Activated CD4-positive, alpha-beta T cell treated with anti-CD3 and anti-CD28 coated beads, Interleukin-2, amount 50 U/mL, for 1 hour (primary cell): ENCODE measurements around the gene MRPL44.
"Not testable (repeated sequence)": the region's sequence is repeated elsewhere in the genome, so short reads cannot be mapped to it uniquely, and the experiment has no call there.

Source experiments
- DNase-seq: peaks from one replicate; pipeline ENCODE4 v3.0.0-alpha.2; 2020

Gene MRPL44

GRCh38 chr2:223972656-223973102 lies 15.4 kb downstream of the MRPL44 start:
- DNase-seq, result no peak

DNA sequence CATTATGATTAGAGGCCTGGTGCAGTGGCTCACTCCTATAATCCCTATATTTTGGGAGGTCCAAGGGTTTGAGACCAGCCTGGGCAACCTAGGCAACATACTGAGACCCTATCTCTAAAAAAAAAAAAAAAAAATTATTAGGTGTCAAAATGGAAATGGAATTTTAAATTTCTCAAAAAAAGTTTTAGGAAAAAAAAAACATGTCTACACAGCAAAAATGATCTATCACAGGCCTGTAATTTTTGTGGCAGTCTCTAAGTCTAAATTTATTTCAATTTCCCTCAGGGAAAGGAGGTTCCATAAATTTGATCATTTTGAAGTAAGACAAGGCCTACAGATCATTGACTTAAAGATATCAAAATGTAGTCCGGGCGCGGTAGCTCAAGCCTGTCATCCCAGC lies 16.3 kb downstream of the MRPL44 start:
- DNase-seq, result no peak

DNA sequence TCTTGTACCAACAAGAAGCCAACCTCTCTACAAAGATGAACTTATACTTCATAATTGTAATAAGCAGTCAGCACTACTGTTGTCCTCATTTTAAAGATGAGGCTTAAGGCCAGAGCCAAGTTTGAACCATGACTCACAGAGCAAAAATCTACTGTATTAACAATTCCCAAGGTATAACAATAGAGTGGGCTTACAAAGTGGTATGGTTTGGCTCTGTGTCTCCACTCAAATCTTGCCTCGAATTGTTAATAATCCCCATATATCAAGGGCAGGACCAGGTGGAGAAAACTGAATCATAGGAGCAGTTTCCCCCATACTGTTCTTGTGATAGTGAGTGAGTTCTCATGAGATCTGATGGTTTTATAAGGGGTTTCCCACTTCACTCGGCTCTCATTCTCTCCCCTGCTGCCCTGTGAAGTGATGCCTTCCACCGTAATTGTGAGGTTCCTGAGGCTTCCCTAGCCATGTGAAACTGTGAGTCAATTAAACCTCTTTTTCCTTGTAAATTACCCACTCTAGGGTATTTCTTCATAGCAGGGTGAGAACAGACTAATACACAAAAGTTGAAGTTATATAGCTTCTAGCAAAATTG lies 19.5 kb downstream of the MRPL44 start:
- no peak for DNase-seq

DNA sequence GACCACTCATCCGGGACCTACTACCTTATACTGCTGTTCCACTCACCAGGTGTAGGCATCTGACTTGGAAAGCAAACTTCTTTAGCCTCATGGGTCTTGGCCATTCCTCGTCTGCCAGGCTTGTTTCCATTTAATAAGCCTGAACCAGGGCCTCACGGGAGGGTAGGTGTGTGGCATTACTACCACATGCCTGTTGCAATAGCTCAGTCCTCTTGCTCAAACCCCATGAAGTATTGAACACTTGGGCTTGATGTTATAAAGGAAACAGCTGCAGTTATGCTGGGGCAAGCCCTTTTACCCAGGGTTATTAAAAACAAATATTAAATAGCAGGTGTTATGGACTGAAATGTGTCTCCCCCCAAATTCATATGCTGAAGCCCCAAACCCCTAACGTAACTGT lies 21.2 kb downstream of the MRPL44 start:
- no peak for DNase-seq

GRCh38 chr2:223979730-223980396 lies 22.6 kb downstream of the MRPL44 start:
- no peak for DNase-seq

- no peak for DNase-seq
These were observed 23.1 kb downstream of the MRPL44 start for GRCh38 chr2:223980397-223980735.

- DNase-seq, result no peak
These were observed 23.5 kb downstream of the MRPL44 start for GRCh38 chr2:223980803-223981202.

DNA sequence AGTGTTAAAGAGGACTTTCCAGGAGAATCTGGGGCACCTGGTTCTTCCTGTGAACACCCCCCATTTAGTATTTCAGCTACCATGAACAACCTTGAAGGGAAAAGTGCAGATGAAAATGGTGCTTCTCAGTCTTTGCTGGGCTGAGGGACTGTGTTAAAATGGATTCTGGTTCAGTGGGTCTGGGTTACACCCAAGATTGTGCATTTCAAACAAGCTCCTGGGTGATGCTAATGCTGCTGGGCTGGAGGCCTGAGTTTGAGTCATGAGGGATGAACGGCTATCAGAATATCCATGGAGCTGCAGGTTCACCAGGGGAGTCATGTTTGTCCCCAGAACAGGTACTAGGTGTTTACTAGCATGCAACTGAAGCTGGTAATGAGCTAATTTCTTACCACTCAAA lies 24.0 kb downstream of the MRPL44 start:
- no peak for DNase-seq

DNA sequence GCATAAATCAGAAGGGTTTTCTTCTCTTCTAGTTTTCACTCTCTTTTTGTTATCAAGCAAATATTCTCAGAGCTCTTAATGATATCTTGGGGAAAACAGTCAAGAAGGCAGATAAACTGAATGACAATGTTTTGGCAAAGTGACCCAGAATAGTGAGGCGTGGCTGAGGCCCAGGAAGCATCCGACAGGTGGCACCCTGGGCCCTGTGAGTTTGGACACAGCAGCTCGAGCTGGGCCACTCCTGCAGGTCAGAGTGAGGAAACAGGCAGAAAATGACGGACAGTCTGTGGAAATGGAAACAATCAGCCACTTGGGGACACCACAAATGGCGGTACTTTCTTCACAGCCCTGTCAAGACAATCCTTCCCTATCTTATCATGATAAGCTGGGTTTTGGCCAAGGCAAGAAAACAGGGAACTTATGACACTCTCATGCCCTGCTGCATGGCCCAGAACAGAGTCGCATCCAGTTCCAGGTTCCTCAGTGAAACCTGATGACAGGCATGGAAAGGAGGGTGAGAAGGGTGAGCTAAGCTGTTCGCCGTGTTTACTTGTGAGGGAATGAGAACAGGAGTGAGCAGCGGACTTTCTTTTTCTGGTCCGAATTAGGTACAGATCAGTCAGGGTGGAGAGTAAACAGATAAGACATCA lies 32.1 kb downstream of the MRPL44 start:
- DNase-seq, result no peak

GRCh38 chr2:223989856-223990232 lies 32.6 kb downstream of the MRPL44 start:
- DNase-seq, result no peak

DNA sequence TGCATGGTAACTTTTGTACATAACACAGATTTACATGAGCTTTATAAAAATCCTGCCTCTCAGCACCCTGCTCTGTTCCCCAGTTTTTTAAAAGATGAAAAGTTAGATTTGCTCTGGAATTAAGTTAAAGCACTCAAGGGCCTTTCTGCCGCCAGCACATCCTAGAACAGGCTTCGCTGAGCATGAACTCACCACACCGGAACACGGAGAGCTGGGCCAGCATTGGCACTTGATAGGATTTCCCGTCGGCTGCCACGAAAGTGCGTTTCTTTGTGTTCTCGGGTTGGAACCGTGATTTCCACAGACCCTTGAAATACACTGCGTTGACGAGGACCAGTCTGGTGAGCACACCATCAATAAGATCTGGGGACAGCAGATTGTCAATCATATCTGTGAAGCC lies 34.3 kb downstream of the MRPL44 start:
- no peak for DNase-seq

GRCh38 chr2:223993634-223994232 lies 36.5 kb downstream of the MRPL44 start:
- DNase-seq, result peak; percentile 53

DNA sequence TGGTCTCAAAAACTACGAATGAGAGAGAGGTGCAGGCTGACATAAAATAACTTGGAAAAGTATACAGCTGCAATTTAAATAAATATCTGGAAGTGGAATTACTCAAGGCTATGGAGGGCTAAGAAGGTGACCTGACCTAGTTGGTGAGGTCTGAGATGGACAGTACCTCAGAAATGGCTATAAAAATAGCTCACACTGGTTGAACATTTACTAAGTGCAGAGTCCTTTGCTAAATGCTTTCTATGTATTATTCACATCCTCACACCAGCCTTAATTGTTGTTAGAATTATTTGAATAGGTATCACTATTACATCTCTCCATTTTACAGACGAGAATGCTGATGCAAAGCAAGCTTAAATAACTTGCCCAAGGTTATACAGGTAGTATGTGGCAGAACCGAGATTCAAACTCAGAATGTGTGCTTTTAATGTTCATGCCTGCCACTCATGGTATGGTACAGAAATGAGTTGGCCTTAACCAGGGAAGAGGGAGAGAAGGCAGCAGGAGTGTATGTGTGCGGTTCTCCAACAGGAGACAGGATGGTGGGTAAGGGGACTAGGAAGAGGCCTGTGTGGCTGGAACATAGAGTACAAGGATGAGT lies 37.4 kb downstream of the MRPL44 start:
- no peak for DNase-seq

GRCh38 chr2:223995569-223995968 lies 38.3 kb downstream of the MRPL44 start:
- DNase-seq, result no peak

GRCh38 chr2:223996391-223996790 lies 39.1 kb downstream of the MRPL44 start:
- no peak for DNase-seq

DNA sequence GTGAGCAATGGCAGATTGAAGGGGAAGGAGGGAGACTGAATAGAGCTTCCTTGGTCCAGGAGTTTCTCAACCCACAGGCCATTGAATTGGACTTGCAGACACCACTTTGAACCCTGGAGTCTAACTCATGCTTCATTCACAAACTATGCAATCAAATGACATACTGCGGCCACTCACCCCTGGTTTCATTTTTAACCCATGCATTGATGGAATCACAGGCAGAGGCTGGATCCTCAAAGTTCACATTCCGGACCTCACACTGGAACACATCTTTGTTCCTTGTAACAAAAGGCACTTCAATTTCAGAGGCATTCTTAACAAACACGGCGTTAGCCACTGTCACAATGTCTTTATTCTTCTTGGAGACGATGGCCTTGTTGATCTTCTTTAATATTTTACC lies 40.7 kb downstream of the MRPL44 start:
- no peak for DNase-seq

DNA sequence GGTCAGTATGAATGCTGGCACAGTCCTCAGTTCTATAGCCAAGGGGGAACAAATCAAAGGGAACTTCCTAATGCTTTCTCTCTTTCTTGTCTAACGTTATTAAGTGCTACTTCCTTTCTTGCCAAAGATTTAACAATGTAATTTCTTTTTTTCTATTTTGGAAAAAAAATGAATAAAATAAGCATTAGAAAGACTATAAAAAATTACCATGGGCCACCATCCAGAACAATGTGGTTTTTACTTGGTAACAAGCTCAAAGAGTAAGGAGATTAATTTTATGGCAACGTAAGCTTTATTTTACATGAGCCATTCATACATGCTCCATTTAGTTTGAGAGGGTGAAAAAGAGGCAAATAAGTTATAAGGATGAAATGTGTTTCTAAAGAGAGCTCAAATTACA lies 41.7 kb downstream of the MRPL44 start:
- no peak for DNase-seq

DNA sequence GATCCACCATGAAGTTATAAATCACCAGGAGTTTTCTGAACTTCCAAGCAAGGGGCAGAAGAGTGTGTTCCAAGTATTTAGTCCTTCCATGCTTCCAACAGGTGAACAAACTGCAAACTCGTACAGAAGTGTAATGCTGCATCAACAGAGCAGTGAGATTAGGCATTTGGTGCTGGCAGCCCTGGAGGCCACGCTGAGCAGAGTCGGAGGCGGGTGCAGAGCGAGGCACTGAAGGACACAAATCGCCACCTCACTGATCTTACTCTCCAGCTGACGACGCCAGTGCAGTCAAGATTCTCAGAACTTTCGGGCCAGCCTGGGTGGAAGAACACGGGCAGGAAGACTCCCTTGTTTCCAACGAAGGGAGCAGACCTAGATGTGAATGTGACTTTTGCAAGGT lies 42.6 kb downstream of the MRPL44 start:
- no peak for DNase-seq

- not testable (repeated sequence) for DNase-seq
These were observed 43.4 kb downstream of the MRPL44 start for GRCh38 chr2:224000662-224001061.

DNA sequence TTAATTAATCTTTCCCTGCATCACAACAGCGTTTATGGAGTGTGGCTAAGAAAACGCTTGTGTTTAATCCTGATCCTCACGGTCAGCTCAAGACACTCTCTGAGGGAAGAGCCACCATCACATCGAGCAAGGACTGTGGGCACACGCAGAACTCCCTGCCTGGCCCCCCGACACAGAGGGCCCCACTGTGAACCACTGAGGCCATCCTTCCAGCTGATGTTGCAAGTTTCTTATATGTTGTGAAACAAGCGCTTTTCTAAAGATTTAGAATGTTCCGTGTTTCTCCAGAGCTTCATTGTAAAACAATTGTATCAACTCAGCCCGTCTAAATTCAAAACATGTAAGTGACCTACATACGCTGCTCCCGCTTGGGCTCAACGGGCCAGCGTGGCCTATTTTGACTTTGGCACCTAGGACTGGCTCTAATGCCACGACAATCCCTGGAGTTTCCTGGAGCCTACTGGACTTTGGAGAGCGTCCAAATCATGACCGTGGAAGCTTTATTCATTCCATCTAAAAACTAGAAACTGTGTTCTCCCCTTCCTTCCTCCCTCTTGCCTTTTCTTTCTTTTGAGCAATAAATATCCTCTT lies 46.9 kb downstream of the MRPL44 start:
- no peak for DNase-seq

- DNase-seq, result no peak
These were observed 51.5 kb downstream of the MRPL44 start for GRCh38 chr2:224008702-224009261.

DNA sequence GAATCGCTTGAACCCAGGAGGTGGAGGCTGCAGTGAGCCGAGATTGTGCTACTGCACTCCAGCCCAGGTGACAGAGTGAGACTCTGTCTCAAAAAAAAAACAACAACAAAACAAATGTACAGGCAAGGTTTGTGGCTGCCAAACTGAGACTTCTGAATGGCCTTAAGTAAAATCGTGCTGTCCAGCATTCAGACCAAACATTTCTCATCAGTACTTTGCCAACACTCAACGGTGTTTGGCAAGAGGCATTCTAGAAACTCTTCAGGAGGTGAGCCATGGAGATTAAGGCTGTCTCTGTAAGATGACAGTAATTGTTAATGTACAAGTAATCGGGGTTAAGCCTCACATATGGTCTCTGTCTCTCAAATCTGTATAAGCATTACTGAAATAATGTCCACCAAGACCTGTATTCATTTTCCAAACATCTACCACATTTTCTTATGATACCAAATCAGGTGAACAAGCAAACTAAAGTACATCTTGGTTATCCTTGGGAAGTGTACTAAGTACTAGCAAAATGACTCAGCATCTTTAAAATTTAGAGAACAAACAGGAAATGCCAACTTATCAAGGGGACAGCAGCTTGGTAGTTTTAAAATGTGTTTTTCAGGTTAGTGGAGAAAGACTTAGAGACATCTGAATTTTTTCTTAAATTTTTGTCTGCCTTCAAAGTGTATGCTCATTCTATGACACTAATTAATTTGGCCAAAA lies 52.5 kb downstream of the MRPL44 start:
- DNase-seq, result no peak
